IMR-90 (cell line): ENCODE measurements around the gene DNM3.

Experiments
- BHLHE40 ChIP-seq: fragments of 150-350 bp; IDR thresholded peaks from 2 replicates; pipeline ENCODE4 v1.6.1; 2016; ENCODE audit warnings: mild to moderate bottlenecking, low read depth, low read length
- CEBPB ChIP-seq: IDR thresholded peaks from 2 replicates; pipeline ENCODE4 v1.6.1; 2012; ENCODE audit warnings: low read depth, low read length, improper control_type of control experiment
- CHD1 ChIP-seq: IDR thresholded peaks from 2 replicates; pipeline ENCODE4 v1.6.1; 2012; ENCODE audit warnings: low read depth, low read length, improper control_type of control experiment
- CTCF ChIP-seq: conservative IDR thresholded peaks from 2 replicates; pipeline ENCODE4 v1.5.1; 2012; ENCODE audit warnings: mild to moderate bottlenecking, low read depth, low read length, improper control_type of control experiment
- FOS ChIP-seq: fragments of 150-350 bp; IDR thresholded peaks from 2 replicates; pipeline ENCODE4 v1.6.1; 2016; ENCODE audit warnings: low read depth, low read length
- MAZ ChIP-seq: IDR thresholded peaks from 2 replicates; pipeline ENCODE4 v1.6.1; 2012; ENCODE audit warnings: low read depth, mild to moderate bottlenecking, low read length, improper control_type of control experiment, moderate library complexity, borderline replicate concordance
- NFE2L2 ChIP-seq: fragments of 150-350 bp; IDR thresholded peaks from 2 replicates; pipeline ENCODE4 v1.6.1; 2016; ENCODE audit warnings: low read depth, mild to moderate bottlenecking, low read length
- POLR2A ChIP-seq: IDR thresholded peaks from 2 replicates; pipeline ENCODE4 v1.6.1; 2012; ENCODE audit warnings: mild to moderate bottlenecking, low read depth, low read length
- RAD21 ChIP-seq: IDR thresholded peaks from 2 replicates; pipeline ENCODE4 v1.6.1; 2012; ENCODE audit warnings: low read length, improper control_type of control experiment
- RCOR1 ChIP-seq: IDR thresholded peaks from 2 replicates; pipeline ENCODE4 v1.6.1; 2012; ENCODE audit warnings: mild to moderate bottlenecking, low read length, improper control_type of control experiment; ENCODE audit not compliant: insufficient replicate concordance
- RFX5 ChIP-seq: IDR thresholded peaks from 2 replicates; pipeline ENCODE4 v1.8.0; 2012; ENCODE audit warnings: low read depth, mild to moderate bottlenecking, low read length, moderate library complexity
- SMC3 ChIP-seq: fragments of 150-350 bp; IDR thresholded peaks from 2 replicates; pipeline ENCODE4 v1.6.1; 2016; ENCODE audit warnings: low read depth, mild to moderate bottlenecking, antibody characterized with exemption, low read length, moderate library complexity
- USF2 ChIP-seq: fragments of 150-350 bp; IDR thresholded peaks from 2 replicates; pipeline ENCODE4 v1.6.1; 2017; ENCODE audit warnings: mild to moderate bottlenecking, antibody characterized with exemption, low read length, low read depth

DNA sequence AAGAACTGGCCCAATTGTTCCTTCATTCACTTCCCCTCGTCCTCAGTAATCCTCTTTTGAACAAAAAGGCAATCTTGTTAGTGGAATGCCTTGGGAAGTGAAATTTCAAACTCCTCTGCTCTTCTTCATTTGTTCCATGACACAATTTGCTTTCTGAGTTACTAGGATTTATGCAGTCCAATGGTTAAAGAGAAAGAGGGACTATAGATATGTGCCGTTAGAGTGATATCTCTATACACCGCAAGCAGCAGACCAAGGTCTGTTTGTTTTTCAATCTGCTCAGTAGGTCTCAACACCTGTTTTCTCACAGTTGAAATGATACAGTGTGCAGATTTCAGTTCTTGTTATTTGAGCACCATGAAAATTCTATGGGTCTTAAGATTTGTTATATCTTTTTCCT lies 244.0 kb downstream of the DNM3 start:
- no peak for TF ChIP-seq CTCF
- no peak for TF ChIP-seq SMC3
- no peak for TF ChIP-seq POLR2A
- TF ChIP-seq USF2: no peak
- TF ChIP-seq CEBPB: no peak
- TF ChIP-seq CHD1: no peak
- TF ChIP-seq RCOR1: no peak
- no peak for TF ChIP-seq RAD21
- TF ChIP-seq FOS: no peak
- TF ChIP-seq RFX5: no peak
- TF ChIP-seq BHLHE40: no peak
- TF ChIP-seq NFE2L2: no peak
- no peak for TF ChIP-seq MAZ
